IgD-negative memory B cell (primary cell): ENCODE data around the gene CAMK1G. TPM values are rescaled to one million over a fixed set of nuclear protein-coding genes. Genes with fewer than 3 reads are reported as not detected.

ENCODE experiments used
- H3K27ac Mint-ChIP-seq, 3 donors: one replicate each; pipeline ENCODE4 v1.8.0; 2020 to 2022; ENCODE audit warnings: mild to moderate bottlenecking in 3 of 3, mixed read lengths in 3 of 3, moderate library complexity in 1 of 3
- H3K27me3 Mint-ChIP-seq: one replicate; pipeline ENCODE4 v1.8.0; 2021; ENCODE audit warnings: mixed read lengths
- H3K36me3 Mint-ChIP-seq: one replicate; pipeline ENCODE4 v1.8.0; 2020; ENCODE audit warnings: mild to moderate bottlenecking, mixed read lengths
- H3K4me1 Mint-ChIP-seq, 3 donors: one replicate each; pipeline ENCODE4 v1.8.0; 2020 to 2022; ENCODE audit warnings: mixed read lengths in 3 of 3, mild to moderate bottlenecking in 1 of 3
- H3K4me3 Mint-ChIP-seq, 4 donors: one replicate each; pipeline ENCODE4 v1.8.0; 2020 to 2022; ENCODE audit warnings: mild to moderate bottlenecking in 4 of 4, mixed read lengths in 4 of 4, moderate library complexity in 3 of 4
- H3K9me3 Mint-ChIP-seq, 3 donors: one replicate each; pipeline ENCODE4 v1.8.0; 2020 to 2021; ENCODE audit warnings: mixed read lengths in 3 of 3, mild to moderate bottlenecking in 1 of 3
- polyA plus RNA-seq: library from polyadenylated mRNA; unstranded; fragments of 300-500 nt; fragmentation: Illumina TruSeq; gene quantifications from one replicate; pipeline ENCODE4 v1.2.3, GENCODE V29; 2021

Gene CAMK1G
- polyA plus RNA-seq, 1 donor from 2014 or later = not detected

DNA sequence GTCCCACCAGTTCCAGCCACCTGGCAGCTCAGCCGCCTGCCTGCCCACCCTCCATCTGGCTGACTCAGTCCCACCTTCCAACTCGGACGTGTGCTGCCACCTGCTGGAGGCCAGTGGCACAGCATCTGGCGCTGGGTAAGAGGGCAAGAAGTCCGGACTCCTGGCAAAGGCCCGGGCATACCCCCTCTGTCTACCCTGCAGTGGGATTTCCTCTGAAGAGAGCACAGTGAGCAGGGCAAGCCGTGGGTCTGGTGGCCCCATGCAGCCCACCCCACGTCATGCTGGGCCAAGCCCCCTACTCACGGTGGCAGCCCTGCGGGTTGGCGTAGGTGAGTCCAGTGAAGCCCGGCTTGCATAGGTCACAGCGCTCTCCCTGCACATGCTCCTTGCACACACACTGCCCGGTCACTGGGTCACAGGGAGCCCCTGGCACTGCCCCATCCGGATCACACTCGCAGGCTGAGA is 44.2 kb downstream of the CAMK1G start:
- Mint-ChIP-seq H3K4me1 (peaks cover 0 to 5% (median 0%) of the 10 kb centered on the region in 3 donors), H3K27me3 (peaks cover 14% of the 10 kb centered on the region), H3K36me3 (no peaks in the 10 kb centered on the region), H3K4me3 (no peak overlapping the region), H3K27ac (no peak overlapping the region), H3K9me3 (no peaks in the 10 kb centered on the region)

DNA sequence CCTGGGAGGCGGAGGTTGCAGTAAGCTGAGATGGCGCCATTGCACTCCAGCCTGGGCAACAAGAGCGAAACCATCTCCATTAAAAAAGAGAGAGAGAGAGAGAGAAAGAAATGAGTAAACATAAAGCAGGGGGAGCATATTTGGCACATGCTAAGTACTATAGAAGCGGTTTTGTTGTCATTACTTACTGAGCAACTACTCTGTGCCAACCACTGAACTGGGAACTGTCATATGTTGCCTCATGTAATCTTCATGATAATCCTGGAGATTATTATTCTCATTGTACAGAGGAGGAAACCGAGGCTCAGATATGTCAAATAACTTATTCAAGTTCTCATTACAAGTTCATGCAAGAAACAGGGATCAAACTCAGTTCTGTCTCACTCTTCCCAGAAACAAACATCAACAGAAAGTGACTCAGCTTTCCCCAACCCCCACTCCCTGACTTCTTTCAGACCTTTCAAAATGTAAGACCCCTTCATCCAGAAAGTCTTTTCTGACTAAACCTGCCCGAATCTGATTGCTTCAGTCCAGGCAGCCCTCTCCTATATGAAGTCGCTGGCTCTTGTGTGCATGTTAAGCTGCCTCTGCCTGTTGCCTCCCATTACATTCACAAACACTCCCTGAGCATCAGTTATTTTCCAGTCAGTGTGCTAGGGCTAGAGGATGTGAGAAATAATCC is 45.2 kb downstream of the CAMK1G start:
- no peak overlapping the region for H3K27ac Mint-ChIP-seq
- no peaks in the 10 kb centered on the region for H3K9me3 Mint-ChIP-seq
- H3K36me3 Mint-ChIP-seq = no peaks in the 10 kb centered on the region
- peaks cover 0 to 9% (median 2%) of the 10 kb centered on the region in 3 donors for H3K4me1 Mint-ChIP-seq
- peaks cover 14% of the 10 kb centered on the region for H3K27me3 Mint-ChIP-seq
- no peak overlapping the region for H3K4me3 Mint-ChIP-seq

DNA sequence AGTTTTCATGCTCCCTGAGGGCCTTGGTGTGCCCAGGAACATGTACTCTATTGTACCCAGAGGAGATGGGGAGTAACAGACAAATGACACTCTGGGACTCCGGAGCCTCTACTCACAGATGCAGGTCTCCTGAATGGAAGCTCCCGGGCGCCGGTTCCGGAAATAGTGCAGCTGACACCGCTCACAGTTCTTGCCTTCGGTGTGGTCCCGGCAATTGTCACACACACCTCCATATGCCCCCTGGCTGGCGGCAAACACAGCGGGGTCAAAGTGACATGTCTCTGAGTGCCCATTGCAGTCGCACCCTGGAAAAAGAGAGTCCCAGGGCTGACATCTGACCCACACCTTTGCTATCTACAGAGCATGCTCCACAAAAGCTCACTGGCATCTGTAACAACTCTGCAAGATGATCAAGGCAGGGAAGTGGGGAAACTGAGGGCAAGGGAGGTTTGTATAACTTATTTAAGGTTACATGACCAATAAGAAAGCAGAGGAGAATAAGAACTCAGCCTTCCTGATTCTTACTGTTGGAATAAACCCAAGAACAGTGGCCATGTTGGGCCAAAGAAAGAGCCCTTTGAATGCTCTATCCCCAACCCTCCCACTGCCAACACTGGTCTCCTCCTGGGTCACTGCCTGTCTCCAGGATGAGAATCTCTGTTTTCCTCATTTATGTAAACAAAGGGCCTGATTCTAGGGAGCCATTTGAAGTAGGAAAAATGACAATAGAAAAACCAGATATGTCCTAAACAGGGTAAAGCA is 46.3 kb downstream of the CAMK1G start:
- Mint-ChIP-seq H3K27ac (no peak overlapping the region), H3K36me3 (no peaks in the 10 kb centered on the region), H3K4me1 (peaks cover 0 to 8% (median 2%) of the 10 kb centered on the region in 3 donors)

DNA sequence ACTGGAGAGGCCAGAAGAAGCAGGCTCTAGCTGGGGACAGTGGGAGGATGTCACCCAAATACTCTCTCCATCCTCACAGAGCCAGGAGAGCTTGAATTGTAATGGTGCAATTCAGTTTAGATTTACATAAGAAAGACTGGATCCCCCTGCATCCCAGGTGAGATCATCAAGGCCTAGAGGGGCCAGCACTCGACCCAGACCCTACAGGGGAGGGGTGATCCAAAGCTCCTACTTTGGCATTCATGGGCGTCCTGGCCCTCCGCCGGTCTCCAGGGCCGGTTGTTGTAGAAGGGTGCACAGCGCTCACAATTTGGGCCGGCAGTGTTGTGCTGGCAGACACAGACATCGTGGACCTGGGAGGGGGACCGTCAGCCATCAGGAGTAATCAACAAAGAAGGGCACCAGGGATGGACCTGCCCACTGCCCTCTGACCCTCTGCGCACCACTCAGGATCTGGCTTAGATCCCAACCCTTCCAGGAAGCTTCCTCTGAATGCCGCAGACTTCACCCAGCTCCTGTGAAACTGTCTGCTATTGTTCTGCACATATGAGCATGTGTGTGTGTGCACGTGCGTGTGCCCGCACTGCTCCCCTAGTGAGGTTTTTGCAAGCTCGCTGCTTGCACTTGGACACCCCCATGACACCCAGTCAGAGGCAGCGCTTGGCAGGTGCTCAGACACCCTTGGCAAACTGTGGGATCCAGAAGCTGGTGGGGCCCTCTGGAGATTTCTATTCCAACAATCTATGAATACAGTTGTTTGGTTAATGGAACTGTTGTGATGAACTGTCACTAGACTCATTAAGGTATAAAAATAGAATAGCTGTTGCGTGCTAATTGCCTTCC is 47.1 kb downstream of the CAMK1G start:
- Mint-ChIP-seq H3K27me3 (peaks cover 6% of the 10 kb centered on the region), H3K4me1 (peaks cover 0 to 8% (median 2%) of the 10 kb centered on the region in 3 donors), H3K9me3 (no peaks in the 10 kb centered on the region), H3K4me3 (no peak overlapping the region), H3K27ac (no peak overlapping the region), H3K36me3 (no peaks in the 10 kb centered on the region)

More for the DNA sequence above, 46.3 kb downstream of the CAMK1G start:
- no peaks in the 10 kb centered on the region for H3K9me3 Mint-ChIP-seq
- H3K4me3 Mint-ChIP-seq = no peak overlapping the region
- peaks cover 7% of the 10 kb centered on the region for H3K27me3 Mint-ChIP-seq

DNA sequence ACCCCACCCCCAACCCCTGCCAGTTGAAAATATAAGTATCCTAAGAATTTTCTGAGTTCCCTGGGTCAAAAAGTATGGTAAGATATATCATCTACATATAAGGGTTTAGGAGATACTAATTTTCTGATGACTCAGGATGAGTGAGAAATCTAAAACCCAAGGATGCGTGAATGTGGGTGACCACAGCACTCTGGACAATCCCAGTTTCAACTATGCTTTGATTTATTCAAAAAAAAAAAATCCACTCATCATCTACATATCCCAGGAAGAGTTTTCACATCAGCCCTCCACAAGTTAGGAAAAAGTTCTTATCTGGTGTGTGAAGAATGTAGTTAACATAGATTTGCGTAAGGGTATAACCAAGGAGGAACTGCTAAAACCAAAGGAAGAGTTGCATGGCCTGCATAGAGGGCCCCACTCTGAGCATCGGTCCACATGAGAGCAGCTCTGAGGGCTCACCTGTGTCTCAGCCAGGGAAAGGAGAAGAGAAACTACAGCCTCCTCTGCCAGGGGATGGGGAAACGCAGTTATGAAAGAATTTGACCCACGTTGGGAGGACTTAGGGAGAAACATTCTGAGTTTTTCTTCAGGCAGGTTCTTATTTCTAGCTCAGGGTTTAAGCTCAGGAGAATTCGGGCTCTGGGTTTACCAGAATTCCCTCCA is 50.0 kb downstream of the CAMK1G start:
- Mint-ChIP-seq H3K27me3 (peaks cover 8% of the 10 kb centered on the region), H3K4me1 (peaks cover 0 to 5% (median 2%) of the 10 kb centered on the region in 3 donors), H3K36me3 (no peaks in the 10 kb centered on the region), H3K4me3 (no peak overlapping the region), H3K27ac (peak overlapping the region in 1 of 3 donors; percentile 9), H3K9me3 (no peaks in the 10 kb centered on the region)

DNA sequence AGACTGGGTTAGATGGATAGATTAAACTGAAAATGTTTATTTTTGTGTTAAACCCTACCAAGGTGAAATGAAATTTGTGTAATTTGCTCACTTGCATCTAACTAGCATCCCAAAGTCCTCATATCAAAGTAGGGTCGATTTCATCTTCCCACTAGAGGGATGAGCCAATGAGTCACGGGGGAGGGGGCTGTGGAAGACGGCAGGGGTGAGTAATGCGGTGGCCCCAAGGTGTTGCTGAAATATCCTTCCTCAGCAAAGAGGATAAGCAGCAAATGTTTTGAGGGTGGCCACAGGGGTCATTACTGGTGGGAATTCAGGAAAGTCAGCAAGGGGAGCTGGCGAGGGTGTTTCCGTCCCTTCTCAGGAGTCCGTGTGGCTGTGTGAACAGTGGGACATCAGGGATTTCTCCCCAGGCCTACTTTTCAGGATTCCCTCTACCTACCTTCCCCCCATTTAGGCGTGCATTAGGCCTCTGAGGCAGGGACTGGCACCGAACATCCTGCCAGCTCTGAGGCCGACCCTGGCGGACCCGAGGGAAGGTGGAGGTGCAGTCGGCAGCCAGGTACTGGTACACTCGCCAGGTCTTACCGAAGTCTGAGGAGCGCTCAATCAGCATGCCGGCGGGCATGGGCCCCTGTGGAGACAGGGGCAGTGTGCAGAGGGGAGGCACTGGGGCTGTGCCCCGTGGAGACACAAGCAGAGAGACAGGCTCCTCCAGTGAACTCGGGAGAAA is 50.7 kb downstream of the CAMK1G start:
- Mint-ChIP-seq H3K9me3 (no peaks in the 10 kb centered on the region), H3K36me3 (no peaks in the 10 kb centered on the region), H3K27ac (peak overlapping the region in 1 of 3 donors; percentile 9), H3K4me3 (no peak overlapping the region), H3K27me3 (peaks cover 5% of the 10 kb centered on the region), H3K4me1 (peaks cover 0 to 5% (median 2%) of the 10 kb centered on the region in 3 donors)

DNA sequence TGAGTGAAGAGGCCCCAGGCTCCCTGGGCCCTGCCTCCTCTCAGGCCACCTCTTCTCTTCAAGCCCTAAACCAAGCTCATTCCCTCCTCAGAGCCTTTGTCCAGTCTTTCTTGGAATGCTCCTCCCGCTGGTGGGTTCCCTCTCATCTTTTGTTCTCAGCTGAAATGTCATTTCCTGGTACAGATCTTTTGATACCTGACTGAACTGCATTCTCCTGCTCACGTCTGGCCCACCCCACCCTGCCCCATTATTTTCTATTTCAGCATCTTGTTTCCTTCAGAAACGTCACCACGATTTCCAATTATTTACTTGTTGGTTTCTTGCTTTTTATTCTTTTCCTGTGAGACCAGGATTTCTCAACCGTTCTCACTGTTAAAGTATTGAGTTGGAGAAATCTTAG is 52.3 kb downstream of the CAMK1G start:
- Mint-ChIP-seq H3K4me1 (peaks cover 0 to 5% (median 2%) of the 10 kb centered on the region in 3 donors), H3K27me3 (peaks cover 2% of the 10 kb centered on the region), H3K36me3 (no peaks in the 10 kb centered on the region), H3K9me3 (no peaks in the 10 kb centered on the region), H3K27ac (no peak overlapping the region), H3K4me3 (no peak overlapping the region)

DNA sequence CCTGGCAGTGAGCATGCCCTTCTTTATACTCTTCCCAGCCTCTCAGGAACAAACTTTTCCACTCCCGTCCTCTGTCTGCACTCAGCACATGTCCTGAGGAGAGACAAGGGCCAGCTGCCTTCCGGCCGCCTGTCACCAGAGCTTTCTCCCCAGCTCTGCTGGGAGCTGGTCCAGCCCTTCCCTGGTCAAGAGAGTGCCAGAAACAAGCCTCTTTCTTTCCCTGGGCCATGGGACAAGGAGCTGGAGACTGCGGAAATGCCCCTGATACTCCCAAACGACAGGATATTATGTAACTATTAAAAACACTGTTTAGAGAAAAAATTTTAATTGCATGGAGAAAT is 58.3 kb downstream of the CAMK1G start:
- H3K36me3 Mint-ChIP-seq = no peaks in the 10 kb centered on the region
- H3K27ac Mint-ChIP-seq = no peak overlapping the region

DNA sequence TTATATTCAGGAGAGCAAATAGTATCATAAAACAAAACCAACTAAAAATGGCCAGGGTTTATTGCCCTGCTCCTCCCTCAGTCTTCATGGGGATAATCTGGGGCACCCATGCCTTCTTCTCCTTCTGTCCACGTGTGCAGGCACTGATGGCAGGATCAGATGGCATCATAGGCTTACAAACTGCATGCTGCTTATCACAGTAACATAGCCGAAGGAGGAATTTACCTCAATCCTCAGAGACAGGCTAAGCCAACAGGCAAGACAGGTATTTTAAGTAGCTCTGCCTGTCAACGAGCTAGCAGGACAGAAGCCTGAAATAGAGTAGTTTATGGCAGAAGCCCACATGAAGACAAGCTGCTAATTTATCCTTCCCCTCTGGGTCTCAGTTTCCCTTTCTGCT is 59.3 kb downstream of the CAMK1G start:
- Mint-ChIP-seq H3K27me3 (peaks cover 2% of the 10 kb centered on the region), H3K4me1 (peaks cover 0 to 2% (median 0%) of the 10 kb centered on the region in 3 donors), H3K9me3 (no peaks in the 10 kb centered on the region), H3K36me3 (no peaks in the 10 kb centered on the region), H3K4me3 (no peak overlapping the region), H3K27ac (no peak overlapping the region)

More for the DNA sequence above, 58.3 kb downstream of the CAMK1G start:
- Mint-ChIP-seq H3K27me3 (peaks cover 2% of the 10 kb centered on the region), H3K9me3 (no peaks in the 10 kb centered on the region), H3K4me3 (no peak overlapping the region), H3K4me1 (peaks cover 0 to 2% (median 0%) of the 10 kb centered on the region in 3 donors)

DNA sequence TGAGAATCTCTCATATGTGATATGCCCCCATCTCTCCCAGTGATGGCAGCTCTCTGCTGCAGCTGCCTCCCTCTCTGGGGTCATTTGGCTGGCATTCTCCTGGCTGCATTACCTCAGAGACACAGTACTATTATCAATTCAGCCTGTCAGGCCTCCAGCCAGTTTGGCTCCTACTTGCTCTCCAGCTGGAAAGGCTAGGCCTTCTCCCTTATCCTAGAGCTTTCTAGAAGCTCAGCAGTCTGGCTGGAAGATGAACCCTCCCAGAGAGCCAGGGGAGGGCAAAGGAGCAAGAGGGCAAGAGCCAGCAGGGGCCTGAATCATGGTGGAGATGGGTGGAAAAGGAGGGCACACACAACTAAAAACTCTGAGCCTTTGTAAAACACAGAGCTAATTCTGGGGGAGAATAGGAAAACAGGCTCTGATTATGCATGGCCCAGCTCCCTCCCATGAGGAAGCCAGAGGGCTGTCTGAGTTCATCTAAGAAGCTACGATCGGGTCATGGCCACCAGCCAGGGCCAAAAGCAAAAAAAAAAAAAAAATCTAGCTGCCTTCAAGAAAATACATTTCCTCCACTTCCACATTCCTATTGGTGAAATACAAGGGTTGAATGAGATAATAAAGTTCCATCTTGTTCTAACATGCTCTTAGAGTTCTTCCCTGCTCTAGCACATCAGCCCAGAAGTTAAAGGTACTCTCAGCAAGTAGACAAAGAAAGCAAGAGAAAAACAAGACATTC is 59.9 kb downstream of the CAMK1G start:
- Mint-ChIP-seq H3K27ac (no peak overlapping the region), H3K36me3 (no peaks in the 10 kb centered on the region), H3K9me3 (no peaks in the 10 kb centered on the region), H3K27me3 (no peaks in the 10 kb centered on the region), H3K4me3 (no peak overlapping the region), H3K4me1 (peaks cover 0 to 2% (median 0%) of the 10 kb centered on the region in 3 donors)

DNA sequence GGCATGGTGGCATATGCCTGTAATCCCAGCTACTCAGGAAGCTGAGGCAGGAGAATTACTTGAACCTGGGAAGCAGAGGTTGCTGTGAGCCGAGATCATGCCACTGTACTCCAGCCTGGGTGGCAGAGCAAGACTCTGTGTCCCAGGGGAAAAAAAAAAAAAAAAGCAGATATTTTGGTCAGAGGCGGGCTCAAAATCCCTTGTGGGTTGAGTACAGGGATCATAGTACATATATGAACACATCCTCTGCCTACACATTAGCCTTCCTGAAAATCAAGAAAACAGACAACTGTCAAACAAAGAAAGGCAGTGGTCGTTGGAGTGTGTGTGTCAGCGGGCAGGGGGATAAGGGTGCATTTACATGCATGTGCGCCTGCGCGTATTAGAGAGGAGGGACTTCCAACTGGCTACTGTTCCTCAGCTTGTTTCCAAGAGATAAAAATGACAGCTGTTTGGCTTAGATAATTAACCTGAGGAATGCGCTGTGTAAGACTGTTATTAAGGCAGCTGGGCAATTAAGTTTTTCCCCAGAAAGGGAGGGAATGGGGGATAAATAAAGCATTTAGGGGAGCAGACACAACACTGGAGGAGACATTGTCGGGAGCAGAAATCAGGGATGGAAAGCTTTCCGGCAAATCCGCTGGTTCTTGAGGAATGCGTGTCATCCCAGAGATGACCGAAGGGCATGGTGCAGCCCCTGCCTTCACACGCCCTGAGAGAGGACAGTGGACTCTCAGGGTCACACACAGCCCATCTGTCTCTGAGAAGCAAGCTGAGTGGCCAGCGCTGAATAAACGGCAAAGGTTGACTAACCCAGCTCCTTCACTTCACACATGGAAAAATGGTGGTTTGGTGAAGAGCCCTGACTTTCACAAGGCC is 62.3 kb downstream of the CAMK1G start:
- Mint-ChIP-seq H3K36me3 (no peaks in the 10 kb centered on the region), H3K27ac (peak overlapping the region in 1 of 3 donors; percentile 33), H3K4me1 (peaks cover 0 to 2% (median 0%) of the 10 kb centered on the region in 3 donors), H3K4me3 (no peak overlapping the region), H3K9me3 (no peaks in the 10 kb centered on the region), H3K27me3 (no peaks in the 10 kb centered on the region)

DNA sequence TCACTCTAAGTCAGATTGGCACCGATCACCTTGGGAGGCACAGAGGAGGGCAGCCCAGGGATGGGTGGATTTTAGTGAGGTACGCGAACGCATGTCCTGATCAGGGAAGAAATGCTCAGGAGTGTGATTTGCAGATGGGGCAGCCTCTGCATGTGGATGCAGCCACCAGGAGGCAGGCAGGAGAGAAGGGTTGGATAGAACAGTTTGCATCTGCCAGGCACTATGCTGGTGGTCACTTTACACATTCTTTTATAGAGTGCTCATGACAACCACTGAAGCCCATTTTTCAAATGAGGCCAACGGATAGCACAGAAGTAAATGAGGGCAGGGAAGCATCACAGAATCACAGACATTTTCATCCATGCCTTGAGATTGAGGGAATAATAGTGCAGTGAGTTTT is 63.0 kb downstream of the CAMK1G start:
- no peak overlapping the region for H3K4me3 Mint-ChIP-seq
- peaks cover 0 to 2% (median 0%) of the 10 kb centered on the region in 3 donors for H3K4me1 Mint-ChIP-seq
- no peaks in the 10 kb centered on the region for H3K9me3 Mint-ChIP-seq
- no peaks in the 10 kb centered on the region for H3K27me3 Mint-ChIP-seq
- no peak overlapping the region for H3K27ac Mint-ChIP-seq
- no peaks in the 10 kb centered on the region for H3K36me3 Mint-ChIP-seq

DNA sequence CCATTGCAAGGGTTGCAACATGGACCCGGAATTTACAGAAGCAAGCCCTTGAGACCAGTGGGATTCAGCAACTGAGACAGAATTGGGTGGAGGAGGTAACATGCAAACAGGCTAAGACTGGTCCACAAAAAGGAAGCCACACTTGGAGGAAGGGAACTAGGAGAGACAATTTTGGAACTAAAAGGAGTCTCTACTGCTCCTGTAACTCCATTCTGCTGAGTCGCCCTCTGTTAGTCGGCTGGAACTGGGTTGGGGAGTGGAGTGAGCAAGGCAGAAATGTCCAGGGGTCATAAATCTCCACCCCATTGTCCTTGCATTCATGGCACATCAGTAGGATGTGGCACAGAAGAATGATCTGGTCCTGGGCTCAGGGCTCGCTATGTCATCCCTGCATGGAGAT is 63.6 kb downstream of the CAMK1G start:
- no peaks in the 10 kb centered on the region for H3K9me3 Mint-ChIP-seq

More for the DNA sequence above, 63.6 kb downstream of the CAMK1G start:
- Mint-ChIP-seq H3K4me1 (peaks cover 0 to 3% (median 2%) of the 10 kb centered on the region in 3 donors), H3K4me3 (no peak overlapping the region), H3K36me3 (no peaks in the 10 kb centered on the region), H3K27ac (no peak overlapping the region), H3K27me3 (no peaks in the 10 kb centered on the region)
